Osteocyte (in vitro differentiated cells): ENCODE measurements around the gene ESR1. TPM values are rescaled to one million over a fixed set of nuclear protein-coding genes. Genes with fewer than 3 reads are reported as not detected.

Source experiments
- DNase-seq: peaks from one replicate; pipeline ENCODE4 v3.0.0; 2021; ENCODE audit warnings: mixed read lengths; ENCODE audit not compliant: unreplicated experiment; ENCODE audit errors: extremely low spot score
- H3K27ac Mint-ChIP-seq: one replicate; pipeline ENCODE4 v1.8.0; 2021; ENCODE audit warnings: mild to moderate bottlenecking, mixed read lengths; ENCODE audit not compliant: unreplicated experiment
- H3K27me3 Mint-ChIP-seq: one replicate; pipeline ENCODE4 v1.8.0; 2021; ENCODE audit warnings: mixed read lengths; ENCODE audit not compliant: unreplicated experiment
- H3K36me3 Mint-ChIP-seq: one replicate; pipeline ENCODE4 v1.8.0; 2021; ENCODE audit warnings: mixed read lengths; ENCODE audit not compliant: unreplicated experiment
- H3K4me1 Mint-ChIP-seq: one replicate; pipeline ENCODE4 v1.8.0; 2021; ENCODE audit warnings: mixed read lengths; ENCODE audit not compliant: unreplicated experiment
- H3K4me3 Mint-ChIP-seq: one replicate; pipeline ENCODE4 v1.8.0; 2021; ENCODE audit warnings: mild to moderate bottlenecking, moderate library complexity, mixed read lengths; ENCODE audit not compliant: unreplicated experiment
- H3K9me3 Mint-ChIP-seq: one replicate; pipeline ENCODE4 v1.8.0; 2021; ENCODE audit warnings: mixed read lengths; ENCODE audit not compliant: unreplicated experiment
- total RNA-seq: library from RNA; stranded (reverse); gene quantifications from 2 replicates; pipeline ENCODE4 v1.2.1, GENCODE V29; 2021
- TF ChIP-seq, protein P1 (sequence below): fragments of 200-600 bp; sonication (generic); IDR thresholded peaks from 2 replicates; pipeline ENCODE4 v1.5.0; 2021; ENCODE audit warnings: antibody characterized with exemption, mild to moderate bottlenecking, moderate library complexity

ESR1 gene
- total RNA-seq, 1 donor from 2014 or later: not detected

DNA sequence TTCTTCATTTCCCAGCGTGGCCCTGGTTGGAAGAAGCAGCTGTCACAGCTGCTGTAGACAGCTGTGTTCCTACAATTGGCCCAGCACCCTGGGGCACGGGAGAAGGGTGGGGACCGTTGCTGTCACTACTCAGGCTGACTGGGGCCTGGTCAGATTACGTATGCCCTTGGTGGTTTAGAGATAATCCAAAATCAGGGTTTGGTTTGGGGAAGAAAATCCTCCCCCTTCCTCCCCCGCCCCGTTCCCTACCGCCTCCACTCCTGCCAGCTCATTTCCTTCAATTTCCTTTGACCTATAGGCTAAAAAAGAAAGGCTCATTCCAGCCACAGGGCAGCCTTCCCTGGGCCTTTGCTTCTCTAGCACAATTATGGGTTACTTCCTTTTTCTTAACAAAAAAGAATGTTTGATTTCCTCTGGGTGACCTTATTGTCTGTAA is 292.7 kb downstream of the ESR1 start:
- DNase-seq: no peak
- Mint-ChIP-seq H3K4me1 (peaks cover 50% of the 10 kb centered on the region), H3K27ac (peak overlapping the region; percentile 47), H3K4me3 (no peak overlapping the region), H3K27me3 (no peaks in the 10 kb centered on the region), H3K9me3 (no peaks in the 10 kb centered on the region), H3K36me3 (no peaks in the 10 kb centered on the region)
- TF ChIP-seq, protein P1, sequence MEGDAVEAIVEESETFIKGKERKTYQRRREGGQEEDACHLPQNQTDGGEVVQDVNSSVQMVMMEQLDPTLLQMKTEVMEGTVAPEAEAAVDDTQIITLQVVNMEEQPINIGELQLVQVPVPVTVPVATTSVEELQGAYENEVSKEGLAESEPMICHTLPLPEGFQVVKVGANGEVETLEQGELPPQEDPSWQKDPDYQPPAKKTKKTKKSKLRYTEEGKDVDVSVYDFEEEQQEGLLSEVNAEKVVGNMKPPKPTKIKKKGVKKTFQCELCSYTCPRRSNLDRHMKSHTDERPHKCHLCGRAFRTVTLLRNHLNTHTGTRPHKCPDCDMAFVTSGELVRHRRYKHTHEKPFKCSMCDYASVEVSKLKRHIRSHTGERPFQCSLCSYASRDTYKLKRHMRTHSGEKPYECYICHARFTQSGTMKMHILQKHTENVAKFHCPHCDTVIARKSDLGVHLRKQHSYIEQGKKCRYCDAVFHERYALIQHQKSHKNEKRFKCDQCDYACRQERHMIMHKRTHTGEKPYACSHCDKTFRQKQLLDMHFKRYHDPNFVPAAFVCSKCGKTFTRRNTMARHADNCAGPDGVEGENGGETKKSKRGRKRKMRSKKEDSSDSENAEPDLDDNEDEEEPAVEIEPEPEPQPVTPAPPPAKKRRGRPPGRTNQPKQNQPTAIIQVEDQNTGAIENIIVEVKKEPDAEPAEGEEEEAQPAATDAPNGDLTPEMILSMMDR: no peak

GRCh38 chr6:152107973-152108372 is 300.5 kb downstream of the ESR1 start:
- Mint-ChIP-seq H3K27ac (no peak overlapping the region), H3K4me3 (no peak overlapping the region), H3K36me3 (peaks cover 2% of the 10 kb centered on the region), H3K27me3 (no peaks in the 10 kb centered on the region), H3K4me1 (peaks cover 16% of the 10 kb centered on the region), H3K9me3 (peaks cover 9% of the 10 kb centered on the region)
- TF ChIP-seq, protein P1: no peak
- DNase-seq: no peak

- H3K4me1 Mint-ChIP-seq: peaks cover 16% of the 10 kb centered on the region
- no peak overlapping the region for H3K4me3 Mint-ChIP-seq
- peaks cover 9% of the 10 kb centered on the region for H3K9me3 Mint-ChIP-seq
- H3K27me3 Mint-ChIP-seq: no peaks in the 10 kb centered on the region
- peaks cover 2% of the 10 kb centered on the region for H3K36me3 Mint-ChIP-seq
- H3K27ac Mint-ChIP-seq: no peak overlapping the region
- TF ChIP-seq, protein P1: no peak
- DNase-seq: no peak
These were observed 303.7 kb downstream of the ESR1 start for GRCh38 chr6:152110886-152111820.

DNA sequence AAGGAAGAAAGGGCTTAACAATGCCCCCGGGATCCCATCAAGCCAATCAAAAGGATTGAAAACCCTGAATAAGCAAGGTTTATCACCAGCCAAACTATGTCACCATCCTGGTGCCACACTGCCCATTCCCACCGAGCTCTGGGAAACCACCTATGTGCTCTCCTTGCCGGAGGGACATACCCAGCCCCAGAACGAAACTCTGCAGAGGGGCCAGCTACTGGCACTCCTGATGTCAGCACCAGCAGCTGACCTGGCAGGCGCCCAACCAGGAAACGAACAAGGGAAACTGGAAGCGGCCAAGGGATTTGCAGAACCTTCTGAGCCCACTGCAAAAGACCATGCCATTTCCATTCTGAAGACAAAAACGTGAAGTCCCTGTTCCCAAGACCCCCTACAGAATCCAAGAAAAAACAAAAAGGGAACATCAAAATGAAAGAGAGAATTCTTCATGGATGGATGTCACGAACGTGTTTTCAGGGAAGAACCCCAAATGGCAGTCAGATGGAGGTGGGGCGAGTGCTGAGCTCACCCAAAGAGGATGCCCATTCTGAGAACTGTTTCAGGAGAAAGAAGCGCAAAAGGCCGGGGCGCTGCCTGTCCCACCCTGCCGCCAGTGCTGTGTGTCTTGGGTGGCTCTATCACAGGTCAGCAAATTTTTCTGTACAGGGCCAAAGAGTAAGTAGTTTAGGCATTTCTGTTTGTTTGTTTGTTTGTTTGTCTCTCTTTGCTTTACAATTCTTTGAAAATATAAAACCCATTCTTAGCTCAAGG is 305.2 kb downstream of the ESR1 start:
- Mint-ChIP-seq H3K4me3 (no peak overlapping the region), H3K27ac (no peak overlapping the region), H3K9me3 (peaks cover 3% of the 10 kb centered on the region), H3K36me3 (no peaks in the 10 kb centered on the region), H3K4me1 (peaks cover 10% of the 10 kb centered on the region), H3K27me3 (no peaks in the 10 kb centered on the region)
- TF ChIP-seq, protein P1: no peak
- no peak for DNase-seq
